GM12873 (cell line): ENCODE results near the gene LSM3.

Experiments
- TF ChIP-seq, protein P1 (sequence below): IDR thresholded peaks from 2 replicates; pipeline ENCODE4 v1.5.1; 2012; ENCODE audit warnings: low read depth, mild to moderate bottlenecking, moderate library complexity, low read length, control low read depth; ENCODE audit not compliant: insufficient read depth; ENCODE audit errors: missing control alignments

The LSM3 gene

DNA sequence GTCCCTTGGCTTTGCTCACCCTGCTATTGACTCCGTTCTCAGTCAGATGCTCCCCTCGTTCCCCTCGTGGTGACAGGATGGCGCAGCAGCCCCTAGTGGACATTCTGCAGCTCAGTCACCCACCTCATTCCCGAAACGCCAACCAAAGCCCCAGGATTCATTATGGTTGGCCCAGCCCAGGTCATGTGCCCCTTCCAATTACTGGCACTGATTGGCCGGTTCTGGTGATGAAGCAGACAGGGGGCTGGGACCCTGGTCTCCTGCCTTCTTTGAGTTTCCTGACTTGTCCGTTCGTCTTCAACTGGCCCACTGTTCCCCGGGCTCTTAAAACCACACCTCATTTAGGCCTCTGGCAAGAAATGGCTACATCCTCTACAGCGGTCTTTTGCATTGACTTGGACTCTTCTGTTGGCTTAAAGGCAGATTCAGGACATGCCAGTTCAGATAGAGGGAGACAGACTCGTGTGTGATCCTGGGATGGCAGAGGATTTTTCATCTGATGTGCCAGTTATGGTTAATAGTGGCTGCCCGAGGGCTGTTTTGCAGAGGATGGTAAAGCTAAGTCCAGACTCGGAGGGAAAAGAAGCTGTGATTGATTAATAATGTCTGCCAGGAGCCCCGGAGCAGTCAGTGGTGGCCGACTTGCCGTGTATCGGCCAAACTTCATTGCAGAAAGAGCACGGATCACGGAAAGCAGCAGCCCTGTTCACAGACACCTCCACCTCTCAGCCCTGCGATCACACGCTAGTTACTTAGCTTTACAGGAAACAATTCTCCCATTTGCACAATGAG, 37.8 kb downstream of the LSM3 start:
- TF ChIP-seq, protein P1, sequence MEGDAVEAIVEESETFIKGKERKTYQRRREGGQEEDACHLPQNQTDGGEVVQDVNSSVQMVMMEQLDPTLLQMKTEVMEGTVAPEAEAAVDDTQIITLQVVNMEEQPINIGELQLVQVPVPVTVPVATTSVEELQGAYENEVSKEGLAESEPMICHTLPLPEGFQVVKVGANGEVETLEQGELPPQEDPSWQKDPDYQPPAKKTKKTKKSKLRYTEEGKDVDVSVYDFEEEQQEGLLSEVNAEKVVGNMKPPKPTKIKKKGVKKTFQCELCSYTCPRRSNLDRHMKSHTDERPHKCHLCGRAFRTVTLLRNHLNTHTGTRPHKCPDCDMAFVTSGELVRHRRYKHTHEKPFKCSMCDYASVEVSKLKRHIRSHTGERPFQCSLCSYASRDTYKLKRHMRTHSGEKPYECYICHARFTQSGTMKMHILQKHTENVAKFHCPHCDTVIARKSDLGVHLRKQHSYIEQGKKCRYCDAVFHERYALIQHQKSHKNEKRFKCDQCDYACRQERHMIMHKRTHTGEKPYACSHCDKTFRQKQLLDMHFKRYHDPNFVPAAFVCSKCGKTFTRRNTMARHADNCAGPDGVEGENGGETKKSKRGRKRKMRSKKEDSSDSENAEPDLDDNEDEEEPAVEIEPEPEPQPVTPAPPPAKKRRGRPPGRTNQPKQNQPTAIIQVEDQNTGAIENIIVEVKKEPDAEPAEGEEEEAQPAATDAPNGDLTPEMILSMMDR, result peak; percentile 36

DNA sequence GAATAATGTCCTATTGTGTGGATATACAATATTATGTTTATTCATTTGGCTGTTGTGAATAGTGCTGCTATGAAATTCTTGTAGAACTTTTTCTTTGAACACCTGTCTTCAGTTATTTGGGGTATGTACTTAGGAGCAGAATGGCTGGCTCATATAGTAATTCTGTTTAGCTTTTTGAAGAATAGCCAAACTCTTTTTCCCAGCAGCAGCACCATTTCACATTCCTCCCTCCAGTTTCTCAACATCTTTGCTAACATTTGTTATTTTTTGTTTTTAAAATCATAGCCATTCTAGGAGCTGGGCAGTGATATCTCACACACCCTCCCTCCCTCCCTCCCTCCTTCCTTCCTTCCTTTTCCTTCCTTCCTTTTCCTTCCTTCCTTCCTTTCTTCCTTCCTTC, 39.7 kb downstream of the LSM3 start:
- TF ChIP-seq, protein P1, result no peak

DNA sequence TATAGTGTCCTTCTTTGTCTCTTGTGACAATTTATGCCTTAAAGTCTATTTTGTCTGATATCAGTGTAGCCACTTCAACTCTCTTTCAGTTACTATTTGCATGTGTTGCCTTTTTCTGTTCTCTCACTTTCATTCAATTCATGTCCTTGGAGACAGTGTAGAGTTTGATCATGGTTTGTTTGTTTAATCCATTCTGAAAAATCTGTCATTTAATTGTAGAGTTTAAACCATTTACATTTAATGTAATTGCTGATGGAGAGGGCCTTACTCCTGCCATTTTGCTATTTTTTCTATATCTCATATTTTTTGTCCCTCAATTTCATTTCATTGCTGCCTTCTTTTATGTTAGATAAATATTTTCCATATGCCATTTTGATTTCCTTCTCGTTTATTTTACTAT, 42.3 kb downstream of the LSM3 start:
- TF ChIP-seq, protein P1, result no peak

DNA sequence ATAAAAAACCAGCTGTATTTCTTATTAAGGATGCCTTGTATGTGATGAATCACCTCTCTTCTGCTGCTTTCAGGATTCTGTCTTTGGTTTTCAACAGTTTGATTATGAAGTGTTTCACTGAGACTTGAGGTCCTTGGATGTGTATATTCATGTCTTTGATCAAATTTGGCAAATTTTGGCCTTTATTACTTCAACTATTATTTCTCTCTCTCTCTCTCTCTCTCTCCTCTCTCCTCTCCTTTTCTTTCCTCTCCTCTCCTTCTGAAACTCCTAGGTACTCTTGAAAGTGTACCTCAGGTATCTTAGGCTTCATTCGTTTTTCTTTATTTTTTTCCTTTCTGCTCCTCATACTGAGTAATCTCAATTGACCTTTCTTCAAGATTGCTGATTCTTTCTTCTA, 43.3 kb downstream of the LSM3 start:
- TF ChIP-seq, protein P1, result no peak

DNA sequence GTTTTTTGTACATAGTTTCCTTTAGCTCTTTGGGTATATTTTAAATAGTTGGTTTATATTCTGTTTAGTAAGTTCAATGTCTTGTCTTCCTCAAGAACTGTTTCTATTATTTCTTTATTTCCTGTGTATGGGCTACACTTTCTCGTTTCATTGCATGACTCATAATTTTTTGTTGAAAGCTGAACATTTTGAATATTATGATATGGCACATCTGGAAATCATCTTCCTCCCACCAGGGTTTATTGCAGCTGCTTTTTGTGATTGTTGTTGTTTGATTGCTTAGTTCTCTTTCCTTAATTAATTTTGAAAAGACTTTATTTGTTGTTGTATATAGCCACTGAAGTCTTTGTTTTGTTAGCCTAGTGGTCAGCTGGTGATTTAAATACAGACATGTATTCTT, 43.8 kb downstream of the LSM3 start:
- TF ChIP-seq, protein P1, result no peak

DNA sequence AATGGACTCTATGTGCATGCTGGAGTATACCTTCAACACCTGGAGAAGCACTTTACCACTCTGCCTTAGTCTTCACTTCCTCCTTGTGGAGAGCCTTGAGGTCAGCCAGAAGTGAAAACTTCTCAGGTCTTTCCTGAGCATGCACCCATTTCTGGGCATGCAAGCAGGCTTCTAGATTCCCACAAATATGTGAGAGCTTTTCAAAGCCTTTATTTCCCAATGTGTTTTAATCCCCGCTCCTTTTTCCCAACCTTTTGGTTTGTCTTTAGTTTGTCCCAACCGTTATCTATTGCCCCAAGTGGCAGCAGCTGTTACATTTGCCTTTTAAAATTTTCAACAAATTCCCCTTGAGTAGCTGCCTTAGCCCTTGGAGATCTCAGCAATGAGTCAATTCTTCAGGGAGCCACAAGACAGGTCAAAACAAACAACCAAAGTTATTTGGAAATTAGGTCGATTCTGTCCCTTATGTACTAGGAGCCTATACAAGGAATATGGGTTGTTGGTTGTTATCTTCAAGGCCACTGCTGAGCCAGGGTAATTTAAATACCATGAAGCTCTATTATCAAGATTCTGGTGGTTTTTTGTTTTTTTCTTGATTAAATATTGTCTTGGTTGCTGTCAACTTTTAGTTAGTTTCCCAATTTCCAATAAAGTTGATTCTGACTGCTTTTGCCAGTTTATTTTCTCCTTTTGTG, 44.4 kb downstream of the LSM3 start:
- TF ChIP-seq, protein P1, result no peak

DNA sequence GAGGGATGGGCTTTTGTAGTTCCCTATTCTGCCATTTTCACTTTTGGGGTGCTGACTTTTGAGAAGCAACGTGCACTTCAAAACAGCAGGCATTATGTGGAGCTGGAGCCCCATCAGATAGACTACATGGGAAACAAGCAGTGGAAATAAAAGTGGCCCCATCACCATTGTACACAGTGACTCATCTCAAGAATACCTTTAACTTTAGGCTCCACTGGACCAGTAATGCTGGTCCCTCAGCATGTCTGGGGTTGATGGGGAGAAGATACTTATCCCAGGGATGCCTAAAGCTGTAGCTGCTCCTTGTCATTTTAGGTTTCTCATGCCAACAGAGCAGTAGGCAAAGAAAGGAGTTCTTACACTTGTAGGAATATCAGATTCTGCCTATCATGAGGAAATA, 45.0 kb downstream of the LSM3 start:
- TF ChIP-seq, protein P1, result no peak
